ENCODE data around the gene SKA1.

GRCh38 chr18:50330176-50330575, 44.7 kb upstream of the SKA1 start:
- TF ChIP-seq, protein P1, sequence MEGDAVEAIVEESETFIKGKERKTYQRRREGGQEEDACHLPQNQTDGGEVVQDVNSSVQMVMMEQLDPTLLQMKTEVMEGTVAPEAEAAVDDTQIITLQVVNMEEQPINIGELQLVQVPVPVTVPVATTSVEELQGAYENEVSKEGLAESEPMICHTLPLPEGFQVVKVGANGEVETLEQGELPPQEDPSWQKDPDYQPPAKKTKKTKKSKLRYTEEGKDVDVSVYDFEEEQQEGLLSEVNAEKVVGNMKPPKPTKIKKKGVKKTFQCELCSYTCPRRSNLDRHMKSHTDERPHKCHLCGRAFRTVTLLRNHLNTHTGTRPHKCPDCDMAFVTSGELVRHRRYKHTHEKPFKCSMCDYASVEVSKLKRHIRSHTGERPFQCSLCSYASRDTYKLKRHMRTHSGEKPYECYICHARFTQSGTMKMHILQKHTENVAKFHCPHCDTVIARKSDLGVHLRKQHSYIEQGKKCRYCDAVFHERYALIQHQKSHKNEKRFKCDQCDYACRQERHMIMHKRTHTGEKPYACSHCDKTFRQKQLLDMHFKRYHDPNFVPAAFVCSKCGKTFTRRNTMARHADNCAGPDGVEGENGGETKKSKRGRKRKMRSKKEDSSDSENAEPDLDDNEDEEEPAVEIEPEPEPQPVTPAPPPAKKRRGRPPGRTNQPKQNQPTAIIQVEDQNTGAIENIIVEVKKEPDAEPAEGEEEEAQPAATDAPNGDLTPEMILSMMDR (IDR thresholded peaks at IDR 0.05) = no peak
- TF ChIP-seq POLR2A (IDR thresholded peaks at IDR 0.05; ENCODE audit: low read depth) = no peak

Data from esophagus muscularis mucosa (tissue), 3 donors.